PC-9 (cell line): Measurements from ENCODE around the gene ADNP. TPM values are rescaled to one million over a fixed set of nuclear protein-coding genes. Genes with fewer than 3 reads are reported as not detected.

ENCODE experiments used
- BruUV-seq: library from RNA; stranded (reverse); fragments of 400-500 nt; replicated peaks from 2 replicates; lab custom pipeline; 2021; lab: Mats Ljungman, UMichigan
- CTCF ChIA-PET: fragments of 300-600 bp; sonication (Branson Sonifier 250); formaldehyde crosslinking; loops from one replicate; lab custom pipeline; 2022; ENCODE audit warnings: antibody characterized with exemption; lab: Charles Lee
- POLR2A ChIA-PET: fragments of 300-600 bp; sonication (Branson Sonifier 250); formaldehyde crosslinking; loops from one replicate; lab custom pipeline; 2022; ENCODE audit warnings: antibody characterized with exemption; ENCODE audit not compliant: unreplicated experiment; lab: Charles Lee
- DNase-seq, 2 experiments: peaks; one replicate each; pipeline versions ENCODE4 v3.0.0 to v3.0.0-alpha.2; 2015 to 2022; ENCODE audit warnings: mixed read lengths in 1 of 2
- H2AFZ ChIP-seq: fragments of 200-600 bp; sonication (generic); 2 replicates; pipeline ENCODE4 v1.8.1; 2017; ENCODE audit warnings: antibody characterized with exemption
- H3F3A ChIP-seq: fragments of 200-600 bp; sonication (generic); 2 replicates; pipeline ENCODE4 v1.8.1; 2017; ENCODE audit warnings: antibody characterized with exemption, mild to moderate bottlenecking, low read depth; ENCODE audit not compliant: insufficient read depth
- H3K27ac ChIP-seq: fragments of 200-600 bp; sonication (generic); 2 replicates; pipeline ENCODE4 v1.6.1; 2016; ENCODE audit warnings: mixed run types
- H3K27me3 ChIP-seq: fragments of 200-600 bp; sonication (generic); 2 replicates; pipeline ENCODE4 v1.6.1; 2016; ENCODE audit warnings: low read depth, mixed run types; ENCODE audit not compliant: insufficient read depth
- H3K36me3 ChIP-seq: fragments of 200-600 bp; sonication (generic); 2 replicates; pipeline ENCODE4 v1.6.1; 2016; ENCODE audit warnings: low read depth, mixed run types
- H3K4me1 ChIP-seq: fragments of 200-600 bp; sonication (generic); replicated peaks from 2 replicates; pipeline ENCODE4 v1.6.1; 2016; ENCODE audit warnings: mixed run types; ENCODE audit not compliant: insufficient read depth
- H3K4me2 ChIP-seq: fragments of 200-600 bp; sonication (generic); 2 replicates; pipeline ENCODE4 v1.6.1; 2017; ENCODE audit warnings: mixed run types
- H3K4me3 ChIP-seq: fragments of 200-600 bp; sonication (generic); 2 replicates; pipeline ENCODE4 v1.6.1; 2016; ENCODE audit warnings: mixed run types
- H3K79me2 ChIP-seq: fragments of 200-600 bp; sonication (generic); 2 replicates; pipeline ENCODE4 v1.6.1; 2017; ENCODE audit warnings: low read depth, mixed run types
- H3K9me2 ChIP-seq: fragments of 200-600 bp; sonication (generic); 2 replicates; pipeline ENCODE4 v1.8.1; 2017; ENCODE audit warnings: mild to moderate bottlenecking; ENCODE audit not compliant: insufficient read depth
- H3K9me3 ChIP-seq: fragments of 200-600 bp; sonication (generic); 2 replicates; pipeline ENCODE4 v1.8.1; 2016; ENCODE audit warnings: low read depth; ENCODE audit not compliant: insufficient read depth
- H4K20me1 ChIP-seq: fragments of 200-600 bp; sonication (generic); 2 replicates; pipeline ENCODE4 v1.8.1; 2017; ENCODE audit not compliant: insufficient read depth
- EZH2 ChIP-seq: fragments of 200-600 bp; sonication (generic); IDR thresholded peaks from 2 replicates; pipeline ENCODE4 v1.8.0; 2017; ENCODE audit warnings: antibody characterized with exemption, low read depth
- intact Hi-C: fragments of 100-400 bp; cut with micrococcal nuclease; formaldehyde crosslinking; loops from one replicate; pipeline ENCODE4 v1.10.0; 2022; ENCODE audit not compliant: unreplicated experiment
- total RNA-seq: library from RNA; stranded (reverse); gene quantifications from 2 replicates; pipeline ENCODE4 v1.2.3, GENCODE V29; 2021
- TF ChIP-seq, protein P1 (sequence below): fragments of 200-600 bp; sonication (generic); conservative IDR thresholded peaks from 2 replicates; pipeline ENCODE4 v1.6.1; 2017; ENCODE audit warnings: mixed run types, antibody characterized with exemption, mild to moderate bottlenecking, moderate library complexity

The ADNP gene
- total RNA-seq, 1 experiment from 2014 or later, result 104 TPM

DNA sequence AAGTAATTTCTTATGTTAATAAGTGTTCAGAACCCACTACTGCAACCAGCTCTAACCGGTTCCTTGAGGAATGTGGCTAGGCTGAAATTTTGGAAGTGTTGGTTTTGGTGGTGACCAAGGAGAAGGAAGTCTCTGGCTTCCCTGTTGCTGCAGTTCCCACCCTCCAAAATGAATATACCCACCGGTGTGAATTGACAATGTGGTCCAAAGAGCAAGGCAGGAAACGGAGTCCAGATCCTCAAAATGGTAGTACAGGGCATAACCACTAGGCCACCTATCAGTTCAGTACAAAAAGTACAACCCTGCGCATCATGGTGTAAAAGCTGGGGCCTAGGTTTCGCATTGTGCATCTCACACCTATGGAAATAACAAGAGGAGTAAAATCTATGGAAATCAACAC is 2.8 kb downstream of the ADNP start:
- CTCF ChIA-PET, result interaction anchor here (0.9 kb wide), 1 partner anchor 21 kb away, joined by 5 read pairs; no protein-coding TSS in a partner anchor

DNA sequence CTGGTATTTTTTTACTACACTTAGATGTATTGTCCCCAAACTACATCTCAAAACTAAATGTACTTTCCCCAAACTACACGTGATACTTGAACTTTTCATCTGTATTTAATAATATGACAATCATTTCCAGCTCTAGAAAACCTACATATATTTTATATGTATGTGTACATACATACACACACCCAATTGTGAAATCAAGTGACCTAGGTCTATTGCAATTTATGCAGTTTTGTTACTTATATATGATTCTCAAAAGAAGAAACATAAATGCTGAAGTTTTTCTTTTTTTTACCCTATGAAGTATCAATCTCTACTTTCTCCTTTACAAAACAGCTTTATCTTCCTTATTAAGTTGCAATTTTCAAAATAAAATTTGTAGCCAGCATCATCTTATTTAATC is 4.7 kb downstream of the ADNP start:
- peaks cover 41% of the 10 kb centered on the region for H3K36me3 ChIP-seq
- POLR2A ChIA-PET, result no interaction called here

More for the DNA sequence above, 2.8 kb downstream of the ADNP start:
- no peak for DNase-seq
- H2AFZ ChIP-seq, result no peak overlapping the region
- TF ChIP-seq, protein P1, sequence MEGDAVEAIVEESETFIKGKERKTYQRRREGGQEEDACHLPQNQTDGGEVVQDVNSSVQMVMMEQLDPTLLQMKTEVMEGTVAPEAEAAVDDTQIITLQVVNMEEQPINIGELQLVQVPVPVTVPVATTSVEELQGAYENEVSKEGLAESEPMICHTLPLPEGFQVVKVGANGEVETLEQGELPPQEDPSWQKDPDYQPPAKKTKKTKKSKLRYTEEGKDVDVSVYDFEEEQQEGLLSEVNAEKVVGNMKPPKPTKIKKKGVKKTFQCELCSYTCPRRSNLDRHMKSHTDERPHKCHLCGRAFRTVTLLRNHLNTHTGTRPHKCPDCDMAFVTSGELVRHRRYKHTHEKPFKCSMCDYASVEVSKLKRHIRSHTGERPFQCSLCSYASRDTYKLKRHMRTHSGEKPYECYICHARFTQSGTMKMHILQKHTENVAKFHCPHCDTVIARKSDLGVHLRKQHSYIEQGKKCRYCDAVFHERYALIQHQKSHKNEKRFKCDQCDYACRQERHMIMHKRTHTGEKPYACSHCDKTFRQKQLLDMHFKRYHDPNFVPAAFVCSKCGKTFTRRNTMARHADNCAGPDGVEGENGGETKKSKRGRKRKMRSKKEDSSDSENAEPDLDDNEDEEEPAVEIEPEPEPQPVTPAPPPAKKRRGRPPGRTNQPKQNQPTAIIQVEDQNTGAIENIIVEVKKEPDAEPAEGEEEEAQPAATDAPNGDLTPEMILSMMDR, result no peak
- no peak for TF ChIP-seq EZH2
- peak overlapping the region; percentile 69; the same call in 1 of the 2 replicates for H3K4me3 ChIP-seq
- intact Hi-C loops, result no loop called here
- peaks cover 39% of the 10 kb centered on the region for H3F3A ChIP-seq
- H3K79me2 ChIP-seq, result peaks cover 70% of the 10 kb centered on the region
- H3K4me1 ChIP-seq, result peaks cover 39% of the 10 kb centered on the region
- H3K36me3 ChIP-seq, result peaks cover 48% of the 10 kb centered on the region
- BruUV-seq, result no TSS peak
- H3K9me2 ChIP-seq, result no peaks in the 10 kb centered on the region
- H3K4me2 ChIP-seq, result peak overlapping the region; percentile 94
- POLR2A ChIA-PET, result interaction anchor here (0.6 kb wide), 1 partner anchor 137 kb away, joined by 3 read pairs; no protein-coding TSS in a partner anchor
- H4K20me1 ChIP-seq, result peaks cover 58% of the 10 kb centered on the region
- H3K27ac ChIP-seq, result no peak overlapping the region
- no peaks in the 10 kb centered on the region for H3K27me3 ChIP-seq
- H3K9me3 ChIP-seq, result no peaks in the 10 kb centered on the region

DNA sequence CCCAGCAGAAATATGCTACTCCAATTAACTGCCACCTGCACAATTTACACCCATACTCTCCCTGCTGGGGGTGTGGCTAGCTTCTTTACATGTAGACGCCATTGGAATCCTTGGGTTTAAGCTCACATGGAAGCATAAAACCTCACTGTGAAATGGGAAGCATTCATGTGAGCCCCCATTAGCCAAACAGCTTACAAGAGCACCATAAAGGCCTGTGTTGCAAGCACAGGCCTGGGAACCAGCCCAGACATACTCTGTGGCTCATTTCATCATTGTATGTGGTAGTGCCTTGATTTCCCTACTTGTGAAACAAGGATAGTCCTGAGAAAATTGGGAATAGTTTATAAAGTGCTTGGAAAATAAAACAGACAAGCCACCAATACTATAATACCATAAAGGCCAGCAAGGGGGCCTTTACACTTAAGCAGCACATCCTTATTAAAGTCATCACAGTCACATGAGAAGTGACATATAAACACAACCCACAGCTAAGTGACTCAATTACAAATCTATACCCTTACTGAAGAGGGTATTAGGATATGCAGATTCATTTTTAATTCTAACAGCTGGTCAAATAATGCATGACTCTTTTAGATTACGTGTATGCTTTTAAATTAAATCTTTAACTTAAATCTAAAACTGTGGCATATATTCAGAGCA is 6.8 kb downstream of the ADNP start:
- ChIA-PET CTCF (no interaction called here), POLR2A (no interaction called here)
- Histone ChIP-seq H3F3A (peaks cover 27% of the 10 kb centered on the region; the same call in 1 of the 2 replicates), H3K9me3 (no peaks in the 10 kb centered on the region), H3K4me2 (no peak overlapping the region), H3K27me3 (no peaks in the 10 kb centered on the region), H4K20me1 (peaks cover 99% of the 10 kb centered on the region), H3K79me2 (peaks cover 100% of the 10 kb centered on the region), H3K36me3 (peaks cover 47% of the 10 kb centered on the region), H3K27ac (no peak overlapping the region), H3K9me2 (no peaks in the 10 kb centered on the region), H3K4me3 (no peak overlapping the region), H2AFZ (no peak overlapping the region), H3K4me1 (peaks cover 24% of the 10 kb centered on the region)
- intact Hi-C loops, result no loop called here
- DNase-seq, result no peak
- no peak for TF ChIP-seq EZH2
- TF ChIP-seq, protein P1, result no peak
- no TSS peak for BruUV-seq

More for the DNA sequence above, 4.7 kb downstream of the ADNP start:
- peaks cover 23% of the 10 kb centered on the region; the same call in 1 of the 2 replicates for H3F3A ChIP-seq
- no peak overlapping the region for H3K27ac ChIP-seq
- H4K20me1 ChIP-seq, result peaks cover 78% of the 10 kb centered on the region
- H2AFZ ChIP-seq, result no peak overlapping the region
- BruUV-seq, result no TSS peak
- TF ChIP-seq, protein P1, result no peak
- no peak for TF ChIP-seq EZH2
- no peak for DNase-seq
- peaks cover 30% of the 10 kb centered on the region for H3K4me1 ChIP-seq
- peaks cover 90% of the 10 kb centered on the region for H3K79me2 ChIP-seq
- H3K4me3 ChIP-seq, result no peak overlapping the region
- H3K9me2 ChIP-seq, result no peaks in the 10 kb centered on the region
- no peak overlapping the region for H3K4me2 ChIP-seq
- intact Hi-C loops, result no loop called here
- H3K27me3 ChIP-seq, result no peaks in the 10 kb centered on the region
- H3K9me3 ChIP-seq, result no peaks in the 10 kb centered on the region
- CTCF ChIA-PET, result interaction anchor here (0.5 kb wide), 1 partner anchor 689 kb away, joined by 3 read pairs; no protein-coding TSS in a partner anchor
